Muscle layer of colon (tissue), 2 donors: ENCODE data around the gene FANCM.
"Not testable (repeated sequence)": the region's sequence is repeated elsewhere in the genome, so short reads cannot be mapped to it uniquely, and the experiment has no call there.

Experiments
- H3K27ac ChIP-seq: one replicate; pipeline ENCODE4 v1.7.0; 2013; ENCODE audit warnings: low read depth, mild to moderate bottlenecking, low read length, moderate library complexity
- H3K27me3 ChIP-seq, 2 donors: one replicate each; pipeline ENCODE4 v1.7.0; 2013; ENCODE audit warnings: low read length in 2 of 2, mild to moderate bottlenecking in 2 of 2; ENCODE audit not compliant: insufficient read depth in 2 of 2, control insufficient read depth in 1 of 2
- H3K36me3 ChIP-seq: one replicate; pipeline ENCODE4 v1.7.0; 2013; ENCODE audit warnings: mild to moderate bottlenecking, low read length; ENCODE audit not compliant: insufficient read depth
- H3K4me1 ChIP-seq: one replicate; pipeline ENCODE4 v1.7.0; 2013; ENCODE audit warnings: mild to moderate bottlenecking, low read length; ENCODE audit not compliant: insufficient read depth
- H3K4me3 ChIP-seq, 2 donors: one replicate each; pipeline ENCODE4 v1.7.0; 2013; ENCODE audit warnings: low read length in 2 of 2, low read depth in 1 of 2, mild to moderate bottlenecking in 1 of 2, moderate library complexity in 1 of 2
- H3K9ac ChIP-seq: one replicate; pipeline ENCODE4 v1.7.0; 2013; ENCODE audit warnings: low read length
- H3K9me3 ChIP-seq: one replicate; pipeline ENCODE4 v1.7.0; 2013; ENCODE audit warnings: mild to moderate bottlenecking, low read length
- donor health status: abdominal sarcoma.
- donor health status: Adenocarcinoma of cecum.

Gene FANCM

GRCh38 chr14:45201905-45202304 is 66.2 kb downstream of the FANCM start:
- no peak overlapping the region for H3K9ac ChIP-seq
- H3K27ac ChIP-seq = no peak overlapping the region
- H3K4me3 ChIP-seq = no peak overlapping the region
- H3K9me3 ChIP-seq = no peaks in the 10 kb centered on the region
- no peaks in the 10 kb centered on the region for H3K27me3 ChIP-seq
- no peaks in the 10 kb centered on the region for H3K4me1 ChIP-seq
- no peaks in the 10 kb centered on the region for H3K36me3 ChIP-seq

DNA sequence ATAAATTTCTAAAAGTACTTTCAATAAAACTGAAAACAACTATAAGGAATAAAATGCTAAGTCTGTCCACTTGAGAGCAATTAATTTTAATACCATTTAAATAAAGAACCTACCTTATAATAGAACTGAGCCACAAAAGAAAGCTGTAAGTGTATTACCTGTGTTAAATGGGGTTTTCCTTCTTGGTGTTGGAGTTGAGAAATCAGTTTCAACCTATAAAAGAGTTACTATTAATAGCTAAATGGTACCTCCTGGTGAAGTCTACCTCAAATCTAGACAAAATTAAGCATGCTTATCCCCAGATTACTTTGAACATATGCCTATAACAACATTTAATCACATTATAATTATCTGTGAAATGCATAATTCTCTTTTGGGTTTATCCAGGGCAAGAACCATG is 68.5 kb downstream of the FANCM start:
- no peaks in the 10 kb centered on the region for H3K9me3 ChIP-seq
- H3K9ac ChIP-seq = no peak overlapping the region
- H3K27ac ChIP-seq = no peak overlapping the region
- H3K36me3 ChIP-seq = no peaks in the 10 kb centered on the region
- H3K4me1 ChIP-seq = no peaks in the 10 kb centered on the region
- no peak overlapping the region for H3K4me3 ChIP-seq
- no peaks in the 10 kb centered on the region for H3K27me3 ChIP-seq

DNA sequence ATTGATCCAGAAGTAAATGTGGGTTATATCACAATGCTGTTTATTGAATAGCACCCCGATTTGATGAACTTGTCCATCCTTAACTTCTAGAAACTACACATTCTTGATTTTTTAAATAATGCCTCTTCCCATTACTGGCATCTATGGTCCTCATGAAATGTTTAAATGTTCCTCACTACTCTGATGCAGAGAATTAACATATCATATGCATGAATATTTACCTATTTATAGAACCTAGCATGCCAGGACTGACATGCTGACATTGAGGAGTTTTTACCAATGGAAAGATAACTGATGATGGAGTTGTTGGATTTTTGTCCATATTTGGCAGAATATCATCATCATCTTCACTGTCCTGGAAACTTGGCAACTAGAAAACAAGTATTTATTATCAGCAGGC is 74.4 kb downstream of the FANCM start:
- Histone ChIP-seq H3K27ac (no peak overlapping the region), H3K4me3 (no peak overlapping the region), H3K9me3 (no peaks in the 10 kb centered on the region), H3K4me1 (no peaks in the 10 kb centered on the region), H3K9ac (no peak overlapping the region), H3K36me3 (peaks cover 9% of the 10 kb centered on the region), H3K27me3 (no peaks in the 10 kb centered on the region)

DNA sequence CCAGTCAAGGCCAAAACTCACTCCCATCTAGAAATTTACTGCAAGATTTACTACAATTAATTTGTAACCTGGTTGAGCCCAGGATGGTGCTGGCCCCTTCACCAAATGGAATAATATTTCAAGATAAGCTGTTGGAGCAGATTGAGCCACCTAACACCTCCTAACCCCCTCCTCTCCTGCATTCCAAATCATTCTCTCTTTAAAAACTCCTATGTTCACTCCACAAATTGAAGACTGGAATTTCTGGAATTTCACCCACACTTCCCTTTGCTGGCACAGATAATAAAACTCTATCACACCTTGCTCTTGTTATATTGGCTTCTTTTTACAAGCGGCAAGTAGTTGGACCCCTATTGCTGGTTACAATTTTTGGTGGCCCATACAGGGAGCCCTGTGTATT is 75.6 kb downstream of the FANCM start:
- H3K9ac ChIP-seq = no peak overlapping the region
- no peaks in the 10 kb centered on the region for H3K9me3 ChIP-seq
- no peaks in the 10 kb centered on the region for H3K27me3 ChIP-seq
- H3K27ac ChIP-seq = no peak overlapping the region
- no peaks in the 10 kb centered on the region for H3K4me1 ChIP-seq
- peaks cover 9% of the 10 kb centered on the region for H3K36me3 ChIP-seq
- no peak overlapping the region for H3K4me3 ChIP-seq

DNA sequence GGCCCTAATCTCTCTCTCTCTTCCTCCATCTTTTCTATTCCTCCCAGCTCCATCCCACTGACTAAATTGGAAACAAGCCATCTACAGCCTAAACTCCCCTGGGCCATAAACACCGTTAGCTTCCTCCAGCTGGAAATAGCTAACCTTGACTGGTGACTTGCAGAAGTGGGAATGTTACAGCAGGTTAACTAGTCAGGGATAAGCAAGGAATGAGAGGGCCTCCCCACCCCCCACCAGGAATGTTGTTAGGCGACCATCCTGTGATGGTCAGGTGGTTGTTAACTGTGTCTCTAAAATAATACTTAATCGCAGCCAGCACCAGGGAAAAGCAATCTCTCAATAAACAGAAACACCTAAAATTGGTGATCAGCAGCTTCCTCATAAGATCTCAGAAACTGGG is 76.5 kb downstream of the FANCM start:
- H3K9ac ChIP-seq = no peak overlapping the region
- H3K27me3 ChIP-seq = no peaks in the 10 kb centered on the region
- no peak overlapping the region for H3K4me3 ChIP-seq
- no peaks in the 10 kb centered on the region for H3K4me1 ChIP-seq
- peaks cover 9% of the 10 kb centered on the region for H3K36me3 ChIP-seq
- H3K9me3 ChIP-seq = no peaks in the 10 kb centered on the region
- H3K27ac ChIP-seq = no peak overlapping the region

GRCh38 chr14:45213716-45214115 is 78.0 kb downstream of the FANCM start:
- not testable (repeated sequence) for H3K27me3 ChIP-seq, H3K9me3 ChIP-seq, H3K27ac ChIP-seq, H3K4me1 ChIP-seq, H3K4me3 ChIP-seq, H3K9ac ChIP-seq, H3K36me3 ChIP-seq

- not testable (repeated sequence) for H3K9me3 ChIP-seq, H3K4me3 ChIP-seq, H3K4me1 ChIP-seq, H3K9ac ChIP-seq, H3K27ac ChIP-seq, H3K27me3 ChIP-seq, H3K36me3 ChIP-seq
Measured at GRCh38 chr14:45214341-45214740, 78.6 kb downstream of the FANCM start.

DNA sequence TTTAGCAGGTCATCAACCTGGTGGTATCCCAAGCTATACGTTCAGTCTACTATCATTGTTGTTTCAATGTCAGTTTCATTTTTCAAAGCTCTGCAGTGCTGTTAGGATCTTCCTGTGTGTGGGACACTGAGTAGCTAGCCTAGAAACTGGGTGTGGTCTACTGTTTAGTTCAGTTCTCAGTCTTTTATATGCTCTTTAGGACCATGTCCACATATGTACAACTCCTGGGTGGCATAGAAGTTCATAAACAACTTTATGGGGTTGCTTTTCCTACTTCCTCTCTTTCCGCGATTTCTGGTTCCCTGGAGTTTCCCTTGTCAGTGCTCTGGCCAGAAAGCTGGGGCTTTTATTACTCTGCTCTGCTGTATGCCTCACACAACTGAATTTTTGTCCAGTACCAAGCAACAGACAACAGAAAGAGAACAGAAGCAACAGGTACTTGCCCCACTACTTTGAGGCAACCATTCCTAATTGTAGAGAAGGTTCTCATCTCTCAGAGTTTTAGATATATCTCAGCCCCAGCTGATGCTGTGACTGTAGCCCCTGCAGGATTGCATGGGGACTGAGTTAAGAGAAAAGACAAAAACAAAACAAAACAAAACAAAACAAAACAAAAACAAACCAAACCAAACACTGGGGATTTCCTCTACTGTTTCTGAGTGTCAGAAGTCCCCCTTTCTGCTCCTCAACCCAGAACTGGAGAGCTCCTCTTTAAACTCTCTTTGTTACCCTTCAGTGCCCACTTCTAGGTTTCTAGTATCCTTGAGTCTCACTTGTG is 86.9 kb downstream of the FANCM start:
- H3K9ac ChIP-seq = no peak overlapping the region
- H3K27ac ChIP-seq = no peak overlapping the region
- H3K9me3 ChIP-seq = no peaks in the 10 kb centered on the region
- H3K4me3 ChIP-seq = no peak overlapping the region
- no peaks in the 10 kb centered on the region for H3K4me1 ChIP-seq
- no peaks in the 10 kb centered on the region for H3K27me3 ChIP-seq
- H3K36me3 ChIP-seq = no peaks in the 10 kb centered on the region

DNA sequence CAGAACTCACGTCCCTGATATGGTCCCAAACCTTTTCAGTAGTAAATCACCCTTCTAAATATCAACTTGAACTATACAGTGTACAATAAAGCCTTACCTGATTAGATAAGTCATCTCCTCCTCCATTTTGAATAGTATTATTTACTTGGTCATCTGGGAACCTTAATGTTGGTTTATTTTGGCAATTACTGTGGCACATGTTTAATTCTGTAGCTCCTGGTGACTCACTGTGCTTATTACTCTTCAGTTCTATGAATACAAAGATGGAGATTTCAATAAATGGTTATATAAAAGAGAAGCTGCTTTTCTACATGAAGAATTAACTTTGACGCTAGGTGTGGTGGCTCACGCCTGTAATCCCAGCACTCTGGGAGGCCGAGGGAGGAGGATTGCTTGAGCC is 91.8 kb downstream of the FANCM start:
- Histone ChIP-seq H3K4me3 (no peak overlapping the region), H3K36me3 (peaks cover 11% of the 10 kb centered on the region), H3K4me1 (no peaks in the 10 kb centered on the region), H3K9ac (no peak overlapping the region), H3K27me3 (no peaks in the 10 kb centered on the region), H3K27ac (no peak overlapping the region), H3K9me3 (no peaks in the 10 kb centered on the region)

- Histone ChIP-seq H3K27me3 (no peaks in the 10 kb centered on the region), H3K36me3 (no peaks in the 10 kb centered on the region), H3K27ac (no peak overlapping the region), H3K9ac (no peak overlapping the region), H3K9me3 (no peaks in the 10 kb centered on the region), H3K4me1 (no peaks in the 10 kb centered on the region), H3K4me3 (no peak overlapping the region)
Measured at GRCh38 chr14:45238988-45239387, 103.3 kb downstream of the FANCM start.

GRCh38 chr14:45242706-45243105 is 107.0 kb downstream of the FANCM start:
- Histone ChIP-seq H3K9me3 (no peaks in the 10 kb centered on the region), H3K9ac (no peak overlapping the region), H3K4me3 (no peak overlapping the region), H3K36me3 (no peaks in the 10 kb centered on the region), H3K27me3 (no peaks in the 10 kb centered on the region), H3K4me1 (no peaks in the 10 kb centered on the region), H3K27ac (no peak overlapping the region)

DNA sequence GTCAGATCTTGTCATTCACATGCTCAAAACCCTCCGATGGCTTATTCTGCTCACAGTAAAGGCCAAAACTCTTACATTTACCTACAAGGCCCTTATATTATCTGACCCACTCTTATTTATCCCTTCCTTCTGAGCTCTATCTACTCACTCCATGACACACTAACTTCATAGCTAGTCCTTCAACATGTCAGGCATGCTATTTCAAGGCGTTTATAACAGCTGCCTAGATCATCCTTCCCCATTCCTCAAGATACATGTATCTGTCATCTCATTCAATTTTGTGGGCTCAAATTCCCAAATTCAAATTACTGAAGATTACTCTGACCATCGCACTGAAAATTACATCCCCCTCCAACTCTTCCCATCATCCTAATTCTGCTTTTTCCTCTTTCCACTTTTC is 110.4 kb downstream of the FANCM start:
- H3K27ac ChIP-seq = no peak overlapping the region
- H3K4me1 ChIP-seq = no peaks in the 10 kb centered on the region
- no peaks in the 10 kb centered on the region for H3K36me3 ChIP-seq
- no peaks in the 10 kb centered on the region for H3K27me3 ChIP-seq
- no peak overlapping the region for H3K9ac ChIP-seq
- no peak overlapping the region for H3K4me3 ChIP-seq
- no peaks in the 10 kb centered on the region for H3K9me3 ChIP-seq
